ENCODE results near the gene ADGRL1. TPM values are rescaled to one million over a fixed set of nuclear protein-coding genes. Genes with fewer than 3 reads are reported as not detected.

Gene ADGRL1
- polyA plus RNA-seq, 1 of the 3 experiments (the other 2 are of a cell fraction), result 13.4 TPM

GRCh38 chr19:14118165-14119051, 87.6 kb downstream of the ADGRL1 start:
- peaks cover 30% of the 10 kb centered on the region for H3K79me2 ChIP-seq (ENCODE audit: insufficient read depth)
- H4K20me1 ChIP-seq (ENCODE audit: insufficient read depth), result no peaks in the 10 kb centered on the region
- ChIA-PET POLR2A (interaction anchor here (2.4 kb wide), 1 partner anchor 17 kb away, joined by 13 read pairs; the partner anchor contains the start of gene ASF1B), CTCF (interaction anchor here (0.7 to 3.7 kb wide), 4 partner anchors 17 to 230 kb away, joined by 3 to 22 read pairs (median 6); partner anchors contain the start of gene ASF1B)
- no peaks in the 10 kb centered on the region for H3K27me3 ChIP-seq (ENCODE audit: insufficient read depth)
- no peaks in the 10 kb centered on the region for H3K36me3 ChIP-seq (replicated peaks in 1 of 2; ENCODE audit: control insufficient read depth in 1 of 2, insufficient read depth in 2 of 2, low read length in 1 of 2)
- peak overlapping the region; percentile 81 for H3K4me2 ChIP-seq
- 27% methylated on average over 18 of the region's 61 CpGs for WGBS (ENCODE audit: low lambda C conversion rate)
- H3F3A ChIP-seq (replicated peaks; ENCODE audit: insufficient read depth), result peaks cover 15% of the 10 kb centered on the region
- H3K4me1 ChIP-seq (ENCODE audit: control insufficient read depth in 1 of 2, insufficient read depth in 2 of 2, low read depth in 1 of 2, low read length in 1 of 2), result peaks cover 15 to 36% of the 10 kb centered on the region in 2 experiments
- peak overlapping the region; percentile 54 for H3K9ac ChIP-seq
- TF ChIP-seq GABPA (IDR thresholded peaks at IDR 0.05; ENCODE audit: low read depth), result no peak
- no peak for TF ChIP-seq CHD2 (IDR thresholded peaks at IDR 0.05; ENCODE audit: low read length, partially characterized antibody)
- TF ChIP-seq MXI1 (IDR thresholded peaks at IDR 0.05; ENCODE audit: low read depth, low read length), result peak; percentile 38; the same call in 1 of the 2 replicates
- TF ChIP-seq, protein P1, sequence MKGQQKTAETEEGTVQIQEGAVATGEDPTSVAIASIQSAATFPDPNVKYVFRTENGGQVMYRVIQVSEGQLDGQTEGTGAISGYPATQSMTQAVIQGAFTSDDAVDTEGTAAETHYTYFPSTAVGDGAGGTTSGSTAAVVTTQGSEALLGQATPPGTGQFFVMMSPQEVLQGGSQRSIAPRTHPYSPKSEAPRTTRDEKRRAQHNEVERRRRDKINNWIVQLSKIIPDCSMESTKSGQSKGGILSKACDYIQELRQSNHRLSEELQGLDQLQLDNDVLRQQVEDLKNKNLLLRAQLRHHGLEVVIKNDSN (IDR thresholded peaks at IDR 0.05; ENCODE audit: borderline replicate concordance, low read depth), result no peak
- TF ChIP-seq RXRA (IDR thresholded peaks at IDR 0.05; ENCODE audit: borderline replicate concordance, low read depth), result no peak
- TF ChIP-seq, protein P2, sequence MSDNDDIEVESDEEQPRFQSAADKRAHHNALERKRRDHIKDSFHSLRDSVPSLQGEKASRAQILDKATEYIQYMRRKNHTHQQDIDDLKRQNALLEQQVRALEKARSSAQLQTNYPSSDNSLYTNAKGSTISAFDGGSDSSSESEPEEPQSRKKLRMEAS (IDR thresholded peaks at IDR 0.05; ENCODE audit: low read depth), result 0 out of 2 replicates have a peak, but pooled peaks have one; percentile 12
- no peak for TF ChIP-seq ELF1 (IDR thresholded peaks at IDR 0.05)
- no peak; the same call in 1 of the 2 replicates for TF ChIP-seq TAF1 (IDR thresholded peaks at IDR 0.05; ENCODE audit: borderline replicate concordance, low read depth, low read length)
- no peak for TF ChIP-seq TEAD4 (IDR thresholded peaks at IDR 0.05; ENCODE audit: borderline replicate concordance, insufficient read depth)
- TF ChIP-seq PBX3 (IDR thresholded peaks at IDR 0.05), result no peak
- no peak for TF ChIP-seq NFIC (IDR thresholded peaks at IDR 0.05; ENCODE audit: borderline replicate concordance)
- TF ChIP-seq TCF12 (IDR thresholded peaks at IDR 0.05), result no peak; the same call in 1 of the 2 replicates
- no peak for TF ChIP-seq POLR2AphosphoS5 (IDR thresholded peaks at IDR 0.05; ENCODE audit: low read depth, low read length)
- TF ChIP-seq NRF1 (IDR thresholded peaks at IDR 0.05; ENCODE audit: low read depth, low read length), result peak; percentile 35; the same call in 1 of the 2 replicates
- TF ChIP-seq IRF3 (IDR thresholded peaks at IDR 0.05; ENCODE audit: low read depth, low read length), result no peak
- TF ChIP-seq, protein P3, sequence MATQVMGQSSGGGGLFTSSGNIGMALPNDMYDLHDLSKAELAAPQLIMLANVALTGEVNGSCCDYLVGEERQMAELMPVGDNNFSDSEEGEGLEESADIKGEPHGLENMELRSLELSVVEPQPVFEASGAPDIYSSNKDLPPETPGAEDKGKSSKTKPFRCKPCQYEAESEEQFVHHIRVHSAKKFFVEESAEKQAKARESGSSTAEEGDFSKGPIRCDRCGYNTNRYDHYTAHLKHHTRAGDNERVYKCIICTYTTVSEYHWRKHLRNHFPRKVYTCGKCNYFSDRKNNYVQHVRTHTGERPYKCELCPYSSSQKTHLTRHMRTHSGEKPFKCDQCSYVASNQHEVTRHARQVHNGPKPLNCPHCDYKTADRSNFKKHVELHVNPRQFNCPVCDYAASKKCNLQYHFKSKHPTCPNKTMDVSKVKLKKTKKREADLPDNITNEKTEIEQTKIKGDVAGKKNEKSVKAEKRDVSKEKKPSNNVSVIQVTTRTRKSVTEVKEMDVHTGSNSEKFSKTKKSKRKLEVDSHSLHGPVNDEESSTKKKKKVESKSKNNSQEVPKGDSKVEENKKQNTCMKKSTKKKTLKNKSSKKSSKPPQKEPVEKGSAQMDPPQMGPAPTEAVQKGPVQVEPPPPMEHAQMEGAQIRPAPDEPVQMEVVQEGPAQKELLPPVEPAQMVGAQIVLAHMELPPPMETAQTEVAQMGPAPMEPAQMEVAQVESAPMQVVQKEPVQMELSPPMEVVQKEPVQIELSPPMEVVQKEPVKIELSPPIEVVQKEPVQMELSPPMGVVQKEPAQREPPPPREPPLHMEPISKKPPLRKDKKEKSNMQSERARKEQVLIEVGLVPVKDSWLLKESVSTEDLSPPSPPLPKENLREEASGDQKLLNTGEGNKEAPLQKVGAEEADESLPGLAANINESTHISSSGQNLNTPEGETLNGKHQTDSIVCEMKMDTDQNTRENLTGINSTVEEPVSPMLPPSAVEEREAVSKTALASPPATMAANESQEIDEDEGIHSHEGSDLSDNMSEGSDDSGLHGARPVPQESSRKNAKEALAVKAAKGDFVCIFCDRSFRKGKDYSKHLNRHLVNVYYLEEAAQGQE (IDR thresholded peaks at IDR 0.05; ENCODE audit: low read depth, low read length), result no peak
- H2AFZ ChIP-seq (ENCODE audit: low read depth), result peak overlapping the region; percentile 77
- no peaks in the 10 kb centered on the region for H3K9me2 ChIP-seq
- peak overlapping the region; percentile 70 to 98 for H3K27ac ChIP-seq (ENCODE audit: low read depth in 2 of 2, low read length in 1 of 2)
- peak; percentile 42 for DNase-seq
- H3K4me3 ChIP-seq (ENCODE audit: low read depth in 2 of 2, low read length in 1 of 2), result peak overlapping the region; percentile 55 to 62
- no peaks in the 10 kb centered on the region for H3K9me3 ChIP-seq
